GM19099 (cell line): ENCODE data around the gene TBX2.

Source experiments
- POLR2A ChIP-seq: IDR thresholded peaks from 3 replicates; pipeline ENCODE4 v1.6.1; 2011; ENCODE audit warnings: low read depth; ENCODE audit not compliant: insufficient read length; ENCODE audit errors: extremely low read depth

The TBX2 gene

DNA sequence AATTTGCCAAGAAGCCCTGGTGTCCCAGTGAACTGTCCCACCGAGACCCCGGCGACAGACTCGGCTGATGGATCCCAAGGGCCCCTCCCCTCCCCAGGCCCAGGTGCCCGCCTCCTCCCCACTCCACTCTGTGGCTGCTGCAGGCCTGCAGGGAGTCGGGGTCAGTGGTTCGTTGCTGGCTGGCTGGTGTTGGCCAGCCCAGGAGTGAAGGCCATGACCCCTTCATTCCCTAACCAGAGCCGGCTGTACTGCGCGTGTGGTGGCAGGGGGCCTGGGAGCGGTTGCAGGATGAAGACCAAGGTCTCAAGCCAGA, 9.2 kb upstream of the TBX2 start:
- TF ChIP-seq POLR2A = no peak

DNA sequence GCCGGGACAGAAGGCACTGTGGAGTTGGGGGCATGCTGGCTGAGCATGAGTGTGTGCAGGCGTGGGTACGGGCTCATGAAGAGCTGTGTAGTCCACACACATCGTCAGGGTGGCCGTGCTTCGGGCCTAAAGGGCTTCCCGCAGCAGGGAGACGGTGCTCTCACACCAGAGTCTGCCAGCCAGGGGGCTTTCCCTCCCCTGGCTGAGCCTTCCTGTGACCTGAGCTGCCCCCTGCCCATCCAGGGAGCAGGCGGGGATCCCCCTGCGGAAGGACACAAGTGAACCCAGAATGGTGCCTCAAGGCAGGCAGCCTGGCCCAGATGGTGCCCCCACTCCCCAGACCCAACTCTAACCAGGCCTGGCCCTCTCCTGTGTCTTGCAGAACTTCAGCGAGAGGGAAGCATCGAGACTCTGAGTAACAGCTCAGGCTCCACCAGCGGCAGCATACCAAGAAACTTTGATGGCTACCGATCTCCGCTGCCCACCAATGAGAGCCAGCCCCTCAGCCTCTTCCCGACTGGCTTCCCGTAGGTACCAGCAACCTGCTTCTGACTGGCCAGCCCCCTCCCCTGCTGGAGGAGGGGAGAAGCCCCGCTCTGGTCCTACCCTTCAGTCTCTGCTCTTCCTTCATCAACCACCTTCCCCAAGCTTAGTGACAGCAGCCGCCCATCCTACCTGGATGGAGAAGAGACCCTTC, 7.9 kb upstream of the TBX2 start:
- no peak for TF ChIP-seq POLR2A

- TF ChIP-seq POLR2A = no peak
Measured at GRCh38 chr17:61392679-61393078, 7.0 kb upstream of the TBX2 start.

GRCh38 chr17:61393550-61393903, 6.1 kb upstream of the TBX2 start:
- no peak for TF ChIP-seq POLR2A

DNA sequence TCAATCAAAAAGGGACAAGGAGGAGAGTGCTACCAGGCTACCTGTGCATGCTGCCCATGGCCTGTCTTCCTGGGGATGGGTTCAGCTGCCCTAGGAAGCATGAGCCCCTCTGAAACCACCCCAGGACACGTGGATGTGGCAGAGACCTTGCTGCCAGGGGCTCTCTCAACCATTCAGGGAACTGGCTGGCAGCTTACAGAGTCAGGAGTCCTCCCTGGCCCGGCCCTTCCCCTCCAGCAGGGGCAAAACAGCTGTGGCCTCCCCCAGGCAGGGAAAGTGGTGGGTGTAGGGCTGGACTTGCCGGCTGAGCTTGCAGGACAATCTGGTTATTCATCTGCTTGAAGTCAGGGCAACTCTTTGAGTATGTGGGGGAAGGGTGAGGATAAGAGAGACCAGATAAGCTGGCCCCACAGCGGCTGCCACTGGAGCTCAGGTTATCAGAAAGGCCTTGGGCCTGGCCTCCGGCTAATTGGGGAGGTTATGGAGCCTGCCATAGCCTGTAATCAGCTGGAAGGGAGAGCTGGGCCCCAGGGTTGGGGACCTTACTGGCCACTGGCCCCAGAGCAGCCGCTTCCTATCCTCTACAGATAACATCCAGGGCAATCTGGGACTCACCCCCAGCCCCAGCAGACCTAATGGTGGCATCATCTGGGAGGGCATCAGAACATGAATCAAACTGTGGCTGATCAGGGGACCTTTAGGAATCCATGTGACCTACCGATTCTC, 5.6 kb upstream of the TBX2 start:
- TF ChIP-seq POLR2A = no peak

DNA sequence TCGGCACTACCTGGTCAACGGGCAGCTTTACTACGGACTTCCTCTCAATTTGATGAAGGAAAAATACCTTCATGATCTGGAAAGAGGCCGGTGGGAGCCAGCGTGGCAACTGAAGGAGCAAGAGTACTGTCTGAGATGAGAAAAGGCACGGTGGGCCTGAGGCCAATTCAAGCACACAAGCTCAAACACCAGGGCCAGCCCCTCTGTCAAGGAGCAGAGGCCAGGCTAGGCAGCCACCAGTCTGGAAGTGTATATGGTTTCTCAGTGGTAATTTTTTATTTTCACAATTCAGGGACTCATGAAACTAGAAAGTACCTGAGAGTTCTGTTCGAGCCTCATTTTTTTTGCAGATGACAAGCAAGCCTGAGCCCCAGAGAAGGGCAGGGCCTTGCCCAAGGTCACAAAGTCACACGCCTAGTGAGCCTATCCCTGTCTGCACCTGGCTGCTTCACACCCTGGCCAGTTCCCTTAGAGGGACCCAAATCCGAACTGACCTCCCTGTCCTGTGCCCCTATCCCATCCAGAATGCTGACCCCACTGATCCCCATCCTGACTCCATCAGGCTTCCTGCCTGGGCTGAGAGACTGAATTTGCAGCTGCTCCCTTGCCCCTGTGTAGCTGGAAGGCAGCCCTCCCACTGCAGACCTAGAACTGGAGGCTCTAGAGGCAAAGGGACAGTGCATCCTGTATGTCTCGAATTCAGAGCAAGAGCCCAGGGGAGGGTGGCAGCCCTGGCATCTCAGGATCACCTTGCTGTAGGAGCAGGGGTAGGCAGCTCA, 4.8 kb upstream of the TBX2 start:
- TF ChIP-seq POLR2A = no peak

GRCh38 chr17:61395409-61395982, 4.1 kb upstream of the TBX2 start:
- TF ChIP-seq POLR2A = no peak

GRCh38 chr17:61395983-61396585, 3.6 kb upstream of the TBX2 start:
- TF ChIP-seq POLR2A = no peak

GRCh38 chr17:61396586-61397085, 3.0 kb upstream of the TBX2 start:
- TF ChIP-seq POLR2A = no peak

DNA sequence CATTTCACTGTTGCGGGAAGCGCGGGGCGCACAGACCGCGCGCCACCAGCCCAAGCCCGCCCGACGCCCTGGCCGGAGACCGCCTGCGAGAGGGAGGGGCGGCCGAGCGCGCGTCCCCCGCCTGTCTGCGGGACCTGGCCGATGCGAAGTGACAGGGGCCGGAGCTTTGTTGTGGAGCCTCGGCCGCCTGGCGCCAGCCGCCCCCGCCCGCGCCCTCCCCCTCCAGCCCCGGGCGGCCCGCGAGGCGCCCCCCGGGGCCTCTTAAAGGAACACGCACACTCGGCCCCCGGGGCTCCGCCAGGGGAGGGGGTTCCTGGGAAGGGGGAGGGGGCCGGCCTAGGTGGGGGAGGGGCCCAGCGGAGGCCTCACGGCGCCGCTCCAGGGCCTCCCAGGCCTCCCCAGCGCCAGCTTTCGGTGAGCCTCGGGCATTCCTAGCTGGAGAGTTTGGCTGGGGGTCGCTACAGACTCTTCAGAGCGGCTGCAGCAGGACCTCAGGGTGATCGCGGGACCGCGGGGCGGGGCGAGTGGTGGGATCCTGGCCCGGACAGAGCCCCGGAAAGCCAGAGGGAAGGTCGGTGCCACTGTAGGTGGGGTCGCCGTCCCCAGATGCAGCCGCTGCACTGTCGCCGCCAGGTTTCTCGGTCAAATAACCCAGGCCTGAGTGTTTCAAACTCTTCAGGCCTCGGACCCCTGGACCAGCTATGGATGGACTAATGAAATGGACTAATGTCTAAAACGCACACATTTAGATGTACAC, 2.4 kb upstream of the TBX2 start:
- no peak for TF ChIP-seq POLR2A

DNA sequence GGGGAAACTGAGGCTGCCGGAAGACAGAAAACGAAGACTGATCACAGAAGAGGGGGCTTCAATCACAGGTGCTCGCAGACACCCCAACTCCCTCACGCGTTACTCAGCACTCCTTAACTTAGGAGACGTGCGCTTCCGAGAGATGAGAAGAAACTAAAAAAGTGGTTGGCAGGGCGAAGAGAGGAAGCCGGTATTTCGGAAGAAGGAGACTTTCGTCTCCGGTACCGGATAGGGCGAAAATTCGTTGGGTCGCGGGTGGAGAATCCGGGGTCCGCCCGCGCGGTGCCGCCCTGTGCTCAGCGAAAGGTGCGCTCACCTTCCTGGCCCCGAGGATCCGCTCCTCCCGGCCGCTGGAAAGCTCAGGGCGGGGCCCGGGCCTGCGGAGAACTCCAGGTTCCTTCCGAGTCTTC, 917 bp upstream of the TBX2 start:
- no peak for TF ChIP-seq POLR2A

DNA sequence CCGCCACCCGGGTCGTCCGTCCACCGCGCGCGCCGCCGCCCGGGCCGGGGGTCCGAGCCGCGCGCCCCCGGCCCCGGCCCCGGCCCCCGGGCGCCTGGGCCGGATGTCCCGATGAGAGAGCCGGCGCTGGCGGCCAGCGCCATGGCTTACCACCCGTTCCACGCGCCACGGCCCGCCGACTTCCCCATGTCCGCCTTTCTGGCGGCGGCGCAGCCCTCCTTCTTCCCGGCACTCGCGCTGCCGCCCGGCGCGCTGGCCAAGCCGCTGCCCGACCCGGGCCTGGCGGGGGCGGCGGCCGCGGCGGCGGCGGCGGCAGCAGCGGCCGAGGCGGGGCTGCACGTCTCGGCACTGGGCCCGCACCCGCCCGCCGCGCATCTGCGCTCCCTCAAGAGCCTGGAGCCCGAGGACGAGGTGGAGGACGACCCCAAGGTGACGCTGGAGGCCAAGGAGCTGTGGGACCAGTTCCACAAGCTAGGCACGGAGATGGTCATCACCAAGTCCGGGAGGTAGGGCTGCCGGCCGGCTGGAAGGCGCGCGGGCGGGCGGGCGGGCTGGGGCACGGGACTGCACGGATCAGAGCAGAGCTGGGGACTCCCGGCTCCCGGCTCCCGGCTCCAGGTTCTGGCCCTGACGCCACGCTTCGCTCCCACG, 548 bp downstream of the TBX2 start:
- no peak for TF ChIP-seq POLR2A

DNA sequence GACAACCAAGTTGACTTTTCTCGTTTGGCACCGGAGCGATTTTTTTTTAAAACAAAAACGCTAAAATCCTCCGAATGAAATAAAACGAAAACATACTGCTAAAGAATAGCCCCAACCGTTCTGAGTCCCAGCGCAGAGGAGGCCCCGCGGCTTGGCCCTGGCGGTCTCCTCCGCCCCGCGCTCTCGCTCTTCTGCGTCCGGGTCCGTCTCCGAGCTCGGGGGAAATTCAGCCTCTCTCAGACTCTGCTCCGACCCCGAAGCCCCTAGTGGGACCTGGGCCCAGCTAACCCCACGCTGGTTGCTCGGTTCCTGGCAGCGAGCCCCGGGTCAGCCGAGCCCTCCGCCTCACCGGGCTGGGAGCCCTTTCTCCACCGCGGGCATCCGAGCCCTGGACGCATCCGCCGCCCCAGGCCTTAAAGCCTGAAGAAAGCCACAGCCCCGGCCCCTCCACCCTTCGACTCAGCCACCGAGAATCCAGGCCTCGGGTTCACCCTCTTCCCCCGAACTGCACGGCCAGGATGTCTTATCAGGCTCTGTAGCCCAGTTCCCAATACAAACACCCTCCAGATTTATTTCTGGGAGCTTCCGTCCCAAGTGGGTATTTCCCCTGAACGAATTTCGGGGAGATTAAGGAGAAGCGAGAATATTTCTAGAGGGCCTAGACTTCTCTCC, 1.2 kb downstream of the TBX2 start:
- TF ChIP-seq POLR2A = no peak

GRCh38 chr17:61401389-61402072, 1.9 kb downstream of the TBX2 start:
- no peak for TF ChIP-seq POLR2A
